Sigmoid colon (tissue), 3 donors: ENCODE data around the gene COPS7B.

Source experiments
- POLR2A ChIP-seq, 2 donors: fragments of 450-650 bp; IDR thresholded peaks; one replicate each; pipeline ENCODE4 v1.6.1; 2016; ENCODE audit warnings: antibody characterized with exemption in 2 of 2, mild to moderate bottlenecking in 2 of 2, moderate library complexity in 2 of 2
- TF ChIP-seq, protein P1 (sequence below), 4 experiments: fragments of 450-650 bp in 3 of 4; fragments of 200-600 bp in 1 of 4; IDR thresholded peaks; one replicate each; pipeline ENCODE4 v1.5.1; 2016 to 2019; ENCODE audit warnings: antibody characterized with exemption in 4 of 4, mild to moderate bottlenecking in 3 of 4, moderate library complexity in 2 of 4

DNA sequence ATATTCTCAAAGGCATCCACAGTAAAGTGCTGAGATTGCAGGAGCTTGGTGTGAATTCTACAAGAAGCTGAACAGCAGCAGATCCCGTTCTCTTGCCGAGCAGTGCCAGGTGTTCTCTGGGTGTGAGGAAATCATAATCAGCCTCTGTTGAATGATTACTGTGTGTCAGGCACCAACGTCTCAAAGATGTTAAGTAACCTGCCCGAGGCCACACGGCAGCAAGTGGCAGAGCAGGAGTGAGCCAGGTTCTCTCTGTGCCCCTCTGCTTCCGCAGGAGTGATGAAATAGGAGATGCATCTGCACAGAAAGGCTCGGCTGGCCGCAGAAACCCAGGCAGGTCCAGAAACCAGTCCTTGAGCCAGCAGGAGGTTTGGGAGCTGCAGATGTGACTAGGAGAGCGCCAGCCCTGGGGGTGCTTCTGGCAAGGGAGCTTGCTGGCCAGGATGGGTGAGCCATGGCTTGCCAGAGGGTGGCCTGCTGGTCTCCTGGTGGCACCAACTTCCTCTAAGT is 68.4 kb downstream of the COPS7B start:
- no peak for TF ChIP-seq POLR2A (IDR thresholded peaks at IDR 0.05)
- TF ChIP-seq, protein P1, sequence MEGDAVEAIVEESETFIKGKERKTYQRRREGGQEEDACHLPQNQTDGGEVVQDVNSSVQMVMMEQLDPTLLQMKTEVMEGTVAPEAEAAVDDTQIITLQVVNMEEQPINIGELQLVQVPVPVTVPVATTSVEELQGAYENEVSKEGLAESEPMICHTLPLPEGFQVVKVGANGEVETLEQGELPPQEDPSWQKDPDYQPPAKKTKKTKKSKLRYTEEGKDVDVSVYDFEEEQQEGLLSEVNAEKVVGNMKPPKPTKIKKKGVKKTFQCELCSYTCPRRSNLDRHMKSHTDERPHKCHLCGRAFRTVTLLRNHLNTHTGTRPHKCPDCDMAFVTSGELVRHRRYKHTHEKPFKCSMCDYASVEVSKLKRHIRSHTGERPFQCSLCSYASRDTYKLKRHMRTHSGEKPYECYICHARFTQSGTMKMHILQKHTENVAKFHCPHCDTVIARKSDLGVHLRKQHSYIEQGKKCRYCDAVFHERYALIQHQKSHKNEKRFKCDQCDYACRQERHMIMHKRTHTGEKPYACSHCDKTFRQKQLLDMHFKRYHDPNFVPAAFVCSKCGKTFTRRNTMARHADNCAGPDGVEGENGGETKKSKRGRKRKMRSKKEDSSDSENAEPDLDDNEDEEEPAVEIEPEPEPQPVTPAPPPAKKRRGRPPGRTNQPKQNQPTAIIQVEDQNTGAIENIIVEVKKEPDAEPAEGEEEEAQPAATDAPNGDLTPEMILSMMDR (IDR thresholded peaks at IDR 0.05), result no peak
